Jurkat, Clone E6-1 (cell line): ENCODE measurements around the gene ZFAND2A.
"Not testable (repeated sequence)": the region's sequence is repeated elsewhere in the genome, so short reads cannot be mapped to it uniquely, and the experiment has no call there.

Source experiments
- DNase-seq: peaks from one replicate; pipeline ENCODE4 v3.0.0-alpha.2; 2011; ENCODE audit warnings: low read depth, low spot score
- H3K4me3 ChIP-seq: 2 replicates; pipeline ENCODE4 v1.5.1; 2011; ENCODE audit warnings: mild to moderate bottlenecking, low read length, control low read depth, moderate library complexity

The ZFAND2A gene

DNA sequence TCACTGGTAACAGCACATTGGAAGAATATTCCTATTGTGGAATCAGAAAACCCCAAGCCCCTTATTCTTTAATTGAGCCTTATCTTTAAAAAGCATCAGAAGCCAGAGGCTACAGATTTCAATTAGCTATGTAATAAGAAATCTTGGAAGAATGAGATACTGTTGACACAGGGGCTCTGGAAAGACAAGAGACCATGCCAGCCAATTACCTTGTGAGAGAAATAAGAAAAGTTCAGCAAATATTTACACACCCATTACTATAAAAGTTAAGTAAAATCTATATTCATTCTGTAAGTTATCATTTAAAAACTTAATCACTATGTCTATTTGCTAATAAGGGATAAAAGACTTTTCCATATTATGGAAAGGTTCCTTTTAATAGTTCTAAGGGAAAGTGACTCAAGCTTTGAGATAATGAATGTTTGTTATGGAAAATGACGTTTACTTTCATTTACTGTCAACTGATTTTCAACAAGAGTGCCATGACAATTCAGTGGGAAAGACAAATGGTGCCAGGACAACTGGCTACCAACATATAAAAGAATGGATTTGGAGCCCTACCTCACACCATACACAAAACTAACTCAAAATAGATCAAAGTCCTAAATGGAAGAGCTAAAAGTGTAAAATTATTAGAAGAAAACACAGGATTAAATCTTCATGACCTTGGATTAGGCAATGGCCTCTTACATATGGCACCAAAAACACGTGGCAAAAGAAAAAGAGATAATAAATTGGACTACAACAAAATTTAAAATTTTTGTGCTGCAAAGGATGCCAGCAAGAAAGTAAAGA, 28.3 kb downstream of the ZFAND2A start:
- no peak for DNase-seq
- H3K4me3 ChIP-seq: no peak overlapping the region

DNA sequence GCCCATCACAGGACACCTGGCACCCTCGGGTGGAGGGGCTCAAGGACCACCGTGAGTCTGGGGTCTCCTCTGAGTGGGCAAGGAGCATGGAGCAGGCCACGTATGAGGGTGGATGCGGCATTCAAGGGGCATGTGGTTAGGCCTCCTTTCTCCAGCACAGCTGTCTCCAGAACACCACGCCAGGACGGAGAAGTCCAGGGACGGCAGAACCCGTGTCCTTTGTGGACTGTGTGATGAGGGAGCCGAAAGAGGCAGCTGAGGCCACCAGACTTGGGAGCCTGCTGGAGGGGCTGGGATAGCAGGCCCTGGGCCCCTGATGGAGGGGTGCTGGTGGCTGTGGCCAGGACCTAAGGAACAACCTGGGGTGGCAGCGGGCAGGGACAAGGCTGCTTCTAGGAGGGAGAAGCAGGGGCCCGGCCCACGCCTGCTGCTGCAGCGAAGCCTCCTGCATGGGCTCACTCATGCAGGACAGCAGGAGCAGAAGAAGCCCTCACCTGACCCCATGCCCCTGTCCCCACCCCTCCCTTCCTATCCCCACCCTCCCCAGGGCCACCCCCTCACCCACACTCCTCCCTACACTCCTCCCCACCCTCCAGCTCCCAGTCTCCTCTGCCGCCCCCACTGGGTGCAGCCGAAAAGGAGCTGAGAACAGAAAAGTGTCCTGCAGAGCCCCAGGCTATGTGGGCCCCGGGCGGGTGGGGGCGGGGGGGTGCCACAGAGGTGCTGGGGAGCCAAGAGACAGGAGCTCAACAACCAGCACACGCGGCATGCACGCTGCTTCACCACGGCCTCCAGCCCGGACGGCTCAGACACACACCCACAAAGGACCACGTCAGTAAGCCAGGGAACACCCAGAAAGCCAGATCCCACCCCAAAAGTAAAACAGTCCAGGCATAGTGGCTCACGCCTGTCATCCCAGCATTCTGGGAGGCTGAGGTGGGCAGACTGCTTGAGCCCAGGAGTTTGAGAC, 29.7 kb downstream of the ZFAND2A start:
- DNase-seq: no peak
- no peak overlapping the region for H3K4me3 ChIP-seq

DNA sequence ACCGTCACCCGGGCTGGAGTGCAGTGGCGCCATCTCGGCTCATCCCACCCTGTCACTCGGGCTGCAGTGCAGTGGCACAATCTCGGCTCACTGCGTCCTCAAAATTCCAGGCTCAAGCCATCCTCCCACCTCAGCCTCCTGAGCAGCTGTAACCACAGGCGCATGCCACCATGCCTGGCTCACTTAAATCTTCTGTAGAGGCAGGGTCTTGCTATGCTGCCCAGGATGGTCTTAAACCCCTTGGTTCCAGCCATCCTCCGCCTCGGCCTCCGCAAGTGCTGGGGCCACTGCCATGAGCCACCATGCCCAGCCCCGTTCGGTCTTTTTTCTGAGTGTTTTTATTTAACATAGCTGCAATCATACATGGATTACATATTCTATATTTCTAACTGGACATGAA, 30.6 kb downstream of the ZFAND2A start:
- H3K4me3 ChIP-seq: no peak overlapping the region
- DNase-seq: no peak

DNA sequence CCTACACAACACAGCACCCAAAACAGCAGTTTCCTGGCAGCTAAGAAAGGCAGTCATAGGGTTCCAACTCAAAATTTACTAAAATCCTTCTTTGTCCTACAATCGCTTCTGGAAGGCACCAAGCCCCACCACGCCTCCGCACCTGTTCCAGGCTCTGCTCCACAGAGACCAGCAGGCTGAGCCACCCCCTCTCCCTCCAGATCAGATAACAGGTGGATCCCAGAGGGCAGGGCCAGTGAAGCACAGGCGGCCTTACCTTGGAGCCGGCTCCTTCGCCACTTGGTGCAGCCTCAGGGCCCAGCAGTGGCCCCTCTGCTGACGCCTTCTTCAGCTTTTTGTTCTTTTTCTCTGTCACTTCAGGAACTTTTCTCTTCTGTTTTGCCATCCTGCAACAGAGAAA, 33.0 kb downstream of the ZFAND2A start:
- no peak for DNase-seq
- H3K4me3 ChIP-seq: no peak overlapping the region

DNA sequence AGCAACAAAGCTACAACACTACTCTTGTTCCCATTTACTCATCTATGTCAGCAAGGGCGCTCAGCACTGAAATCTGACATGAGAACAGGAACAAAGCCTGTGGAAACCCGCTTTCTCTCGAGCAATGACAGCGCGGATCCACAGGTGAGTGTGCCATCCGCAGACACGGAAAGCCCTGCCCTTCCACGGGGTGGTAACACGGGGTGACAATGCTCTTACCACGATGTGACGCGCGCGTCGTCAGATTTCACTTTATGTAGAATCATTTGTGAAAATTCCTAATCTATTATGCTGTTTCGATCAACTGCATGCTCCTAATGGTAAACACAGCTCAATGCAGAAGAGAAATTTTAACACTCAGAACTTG, 34.4 kb downstream of the ZFAND2A start:
- no peak for DNase-seq

DNA sequence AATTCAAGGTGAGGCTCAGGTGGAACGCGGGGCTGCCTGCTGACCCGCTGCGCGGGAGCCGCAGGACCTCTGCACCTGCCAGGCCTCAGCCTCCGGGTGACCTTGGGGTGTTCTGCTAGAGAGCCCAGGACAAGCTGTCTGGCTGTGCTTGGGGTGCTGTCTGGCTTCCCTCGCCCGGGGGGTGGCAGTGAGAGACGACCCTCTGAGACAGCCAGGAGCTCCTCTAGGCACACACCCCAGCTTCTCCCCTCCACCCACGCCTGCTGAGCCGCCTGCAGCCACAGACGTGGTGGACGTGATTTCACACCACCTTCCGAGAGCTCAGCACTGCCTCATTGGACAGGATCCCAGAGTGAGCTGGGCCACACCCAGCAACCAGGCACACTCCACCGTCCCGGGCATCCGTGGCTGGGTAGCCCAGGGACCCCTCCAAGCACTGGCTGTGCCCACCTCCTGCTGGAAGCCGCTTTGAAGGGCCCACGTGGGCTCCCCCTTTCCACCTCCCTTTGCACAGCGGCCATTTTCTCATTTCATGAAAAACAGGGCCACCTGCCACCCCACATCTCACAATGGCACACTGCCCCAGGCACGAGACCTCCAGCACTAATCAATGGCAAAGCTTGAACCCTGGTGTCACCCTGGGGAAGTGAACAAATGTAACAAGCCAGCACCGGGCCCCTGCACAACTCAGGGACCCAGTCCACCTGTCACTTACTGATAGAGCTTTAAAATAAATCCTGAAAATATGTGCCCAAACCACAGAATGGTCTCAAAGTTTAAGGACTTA, 35.0 kb downstream of the ZFAND2A start:
- no peak for DNase-seq
- H3K4me3 ChIP-seq: no peak overlapping the region

More for the DNA sequence above, 34.4 kb downstream of the ZFAND2A start:
- no peak overlapping the region for H3K4me3 ChIP-seq

DNA sequence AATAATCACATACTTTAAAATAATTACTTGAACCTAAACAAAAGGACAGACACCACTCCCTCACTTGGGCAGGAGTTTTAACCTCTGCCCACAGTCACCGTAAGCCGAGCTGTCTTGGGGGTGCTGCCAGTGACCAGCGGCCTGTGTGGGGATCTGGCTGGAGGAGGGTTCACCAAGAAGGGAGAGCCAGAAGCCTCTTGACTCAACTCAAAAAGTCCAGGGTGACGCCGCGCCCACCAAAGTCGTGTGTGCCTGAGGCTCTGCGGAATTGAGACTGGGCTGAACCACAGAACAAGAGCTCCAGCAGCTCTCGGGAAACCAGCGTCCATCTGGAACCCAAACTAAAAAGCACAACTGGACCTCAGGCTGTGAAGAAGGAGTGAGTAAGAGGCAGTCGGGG, 35.8 kb downstream of the ZFAND2A start:
- no peak overlapping the region for H3K4me3 ChIP-seq
- no peak for DNase-seq

DNA sequence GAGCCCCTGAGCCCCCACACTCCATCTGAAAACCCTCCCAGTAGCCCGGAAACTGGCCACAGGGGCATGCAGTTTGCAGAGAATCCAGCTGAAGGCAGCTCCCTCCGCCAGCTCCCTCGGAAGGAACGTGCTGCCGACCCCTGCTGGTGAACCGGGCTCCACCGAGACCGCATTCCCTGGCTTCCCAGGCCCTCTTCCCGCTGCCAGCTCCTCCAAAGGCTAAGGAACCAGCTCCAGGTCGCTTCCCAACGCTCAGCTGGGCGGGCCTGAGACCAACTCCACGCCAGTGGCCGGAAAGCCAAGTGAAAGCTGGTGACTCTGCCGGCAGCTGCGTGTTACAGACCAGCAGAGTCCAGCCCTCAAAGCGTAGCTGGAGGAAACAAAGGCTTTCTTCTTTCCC, 36.3 kb downstream of the ZFAND2A start:
- no peak for DNase-seq
- H3K4me3 ChIP-seq: no peak overlapping the region

DNA sequence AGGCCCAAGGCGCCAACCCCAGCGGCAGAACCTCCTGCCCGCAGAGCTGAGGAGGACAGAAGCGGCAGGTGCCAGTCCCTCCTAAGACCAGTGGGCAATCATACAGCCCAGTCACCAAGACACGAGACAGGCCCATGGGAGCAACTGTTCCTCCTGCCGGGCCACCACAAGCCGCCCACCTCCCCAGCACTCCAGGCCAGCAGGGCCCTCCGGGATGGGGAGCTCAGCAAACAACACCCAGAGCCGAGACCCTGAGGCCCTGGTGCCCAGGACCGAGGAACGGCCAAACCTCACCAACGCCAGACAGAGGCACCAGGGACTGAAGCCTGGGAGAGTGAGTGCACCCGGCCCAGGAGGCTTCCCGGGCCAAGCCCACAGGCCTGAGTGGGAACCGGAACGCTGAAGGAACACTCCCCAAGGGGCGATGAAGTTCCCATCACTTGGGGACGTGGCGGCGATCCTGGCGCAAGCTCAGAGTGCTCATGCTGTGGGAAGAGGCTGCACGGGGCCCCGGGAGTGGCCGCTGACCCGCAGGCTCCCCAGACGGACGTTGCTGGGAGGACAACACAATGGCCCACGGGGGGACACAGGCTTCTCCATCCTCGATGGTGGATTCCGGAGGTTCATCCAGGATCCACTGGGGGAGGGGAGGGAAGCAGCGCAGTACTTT, 37.0 kb downstream of the ZFAND2A start:
- H3K4me3 ChIP-seq: no peak overlapping the region
- no peak for DNase-seq

DNA sequence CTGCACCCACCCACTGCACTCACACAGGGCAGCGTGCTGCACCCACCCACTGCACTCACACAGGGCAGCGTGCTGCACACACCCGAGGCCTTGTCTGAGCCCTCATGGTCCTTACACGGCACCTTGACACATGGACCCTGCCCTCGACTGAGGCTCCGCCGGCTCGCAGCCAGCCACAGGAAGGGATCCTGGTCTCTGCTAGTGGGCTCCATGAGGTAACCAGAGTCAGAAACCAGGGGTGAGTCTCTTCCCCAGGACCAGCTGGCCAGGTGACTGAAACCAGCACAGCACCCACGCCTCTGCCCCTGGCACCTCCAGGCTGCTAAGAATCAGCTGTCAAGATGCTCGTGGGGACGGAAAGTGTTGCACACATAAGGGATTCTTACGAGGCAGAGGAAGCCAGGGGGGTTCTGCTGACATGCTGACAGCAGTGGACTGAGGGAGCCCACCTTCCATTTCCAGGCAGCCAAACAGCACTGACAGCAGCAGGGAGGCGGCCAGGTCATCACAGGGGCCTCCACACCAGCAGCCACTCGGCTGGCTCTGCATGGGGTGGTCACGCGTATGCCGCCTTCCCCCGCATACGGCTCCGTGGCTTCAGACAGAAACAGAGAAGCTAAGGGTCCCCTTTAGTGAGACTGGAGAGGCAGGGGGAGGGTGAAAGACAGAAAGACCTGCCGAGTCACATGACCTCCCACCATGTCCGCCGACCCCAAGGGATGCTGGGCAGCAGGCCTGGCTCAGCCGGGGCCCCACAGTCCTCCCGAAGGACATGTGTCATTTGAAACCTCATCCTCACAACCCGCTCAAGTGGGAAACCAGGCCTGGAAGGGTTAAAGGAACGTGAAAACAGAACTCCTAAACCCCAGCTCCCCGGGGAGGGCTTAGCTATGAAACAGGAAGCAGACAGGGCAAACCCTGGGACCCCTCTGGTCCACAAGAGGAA, 37.8 kb downstream of the ZFAND2A start:
- H3K4me3 ChIP-seq: no peak overlapping the region

DNA sequence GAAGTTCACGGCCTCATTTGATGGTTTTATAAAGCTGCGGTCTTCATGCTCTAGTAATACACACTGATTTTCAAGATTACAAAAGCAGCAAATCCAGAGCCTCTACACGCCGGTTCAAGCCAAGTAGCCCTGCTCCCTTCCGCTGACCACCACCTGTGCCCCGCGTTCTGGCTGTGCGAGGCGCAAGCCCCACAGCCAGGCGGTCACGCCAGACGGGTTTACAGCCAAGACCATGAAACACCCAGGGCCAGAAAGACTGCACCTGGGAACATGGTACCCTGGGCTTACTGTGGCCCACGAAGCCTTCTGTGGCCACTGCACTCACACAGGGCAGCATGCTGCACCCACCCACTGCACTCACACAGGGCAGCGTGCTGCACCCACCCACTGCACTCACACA, 38.5 kb downstream of the ZFAND2A start:
- no peak for DNase-seq
- H3K4me3 ChIP-seq: no peak overlapping the region

More for the DNA sequence above, 37.8 kb downstream of the ZFAND2A start:
- no peak for DNase-seq

DNA sequence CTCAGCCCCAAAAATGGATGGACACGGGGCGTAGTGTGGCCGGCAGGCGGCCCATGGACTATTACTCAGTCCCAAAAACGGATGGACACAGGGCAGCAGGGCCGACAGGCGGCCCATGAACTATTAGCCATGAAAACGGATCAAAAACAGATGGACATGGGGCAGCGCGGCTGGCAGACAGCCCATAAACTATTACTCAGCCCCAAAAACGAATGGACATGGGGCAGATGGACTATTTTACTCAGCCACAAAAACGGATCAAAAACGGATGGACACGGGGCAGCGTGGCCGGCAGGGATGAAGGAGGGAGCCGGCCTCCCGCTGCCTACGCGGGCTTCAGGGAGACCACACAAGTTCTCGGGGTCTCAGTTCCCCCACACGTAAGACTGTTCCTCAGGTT, 39.2 kb downstream of the ZFAND2A start:
- no peak overlapping the region for H3K4me3 ChIP-seq
- DNase-seq: no peak

DNA sequence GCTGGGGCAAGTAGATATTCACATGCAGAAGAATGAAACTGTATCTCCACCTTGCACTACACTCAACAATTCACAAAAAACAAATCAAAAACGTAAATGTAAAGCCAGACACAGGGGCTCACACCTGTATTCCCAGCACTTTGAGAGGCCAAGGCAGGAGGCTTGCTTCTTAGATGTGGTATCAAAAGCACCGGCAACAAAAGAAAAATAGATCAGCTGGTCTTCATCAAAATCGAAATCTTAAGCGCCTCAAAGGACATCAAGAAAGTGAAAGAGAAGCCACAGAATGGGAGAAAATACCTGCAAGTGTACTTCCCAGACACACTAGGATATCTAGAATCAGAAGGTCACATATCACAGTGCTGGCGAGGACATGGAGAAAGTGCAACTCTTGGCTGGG, 40.8 kb downstream of the ZFAND2A start:
- no peak overlapping the region for H3K4me3 ChIP-seq
- DNase-seq: peak; percentile 50

DNA sequence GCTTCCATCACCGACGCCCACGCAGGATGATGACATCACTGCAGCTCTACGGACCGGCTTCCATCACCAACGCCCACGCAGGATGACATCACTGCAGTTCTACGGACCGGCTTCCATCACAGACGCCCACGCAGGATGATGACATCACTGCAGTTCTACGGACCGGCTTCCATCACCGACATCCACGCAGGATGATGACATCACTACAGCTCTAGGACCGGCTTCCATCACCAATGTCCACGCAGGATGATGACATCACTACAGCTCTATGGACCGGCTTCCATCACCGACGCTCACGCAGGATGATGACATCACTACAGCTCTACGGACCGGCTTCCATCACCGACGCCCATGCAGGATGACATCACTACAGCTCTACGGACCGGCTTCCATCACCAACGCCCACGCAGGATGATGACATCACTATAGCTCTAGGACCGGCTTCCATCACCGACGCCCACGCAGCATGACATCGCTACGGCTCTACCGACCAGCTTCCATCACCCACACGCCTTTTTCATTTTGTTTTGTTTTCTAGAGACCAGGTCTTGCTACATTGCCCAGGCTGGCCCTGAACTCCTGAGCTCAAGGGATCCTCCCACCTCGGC, 42.6 kb downstream of the ZFAND2A start:
- DNase-seq: no peak
- no peak overlapping the region for H3K4me3 ChIP-seq

DNA sequence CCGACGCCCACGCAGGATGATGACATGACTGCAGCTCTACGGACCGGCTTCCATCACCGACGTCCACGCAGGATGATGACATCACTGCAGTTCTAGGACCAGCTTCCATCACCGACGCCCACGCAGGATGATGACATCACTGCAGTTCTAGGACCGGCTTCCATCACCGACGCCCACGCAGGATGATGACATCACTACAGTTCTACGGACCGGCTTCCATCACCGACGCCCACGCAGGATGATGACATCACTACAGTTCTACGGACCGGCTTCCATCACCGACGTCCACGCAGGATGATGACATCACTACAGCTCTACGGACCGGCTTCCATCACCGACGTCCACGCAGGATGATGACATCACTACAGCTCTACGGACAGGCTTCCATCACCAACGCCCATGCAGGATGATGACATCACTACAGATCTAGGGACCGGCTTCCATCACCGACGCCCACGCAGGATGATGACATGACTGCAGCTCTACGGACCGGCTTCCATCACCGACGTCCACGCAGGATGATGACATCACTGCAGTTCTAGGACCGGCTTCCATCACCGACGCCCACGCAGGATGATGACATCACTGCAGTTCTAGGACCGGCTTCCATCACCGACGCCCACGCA, 43.5 kb downstream of the ZFAND2A start:
- not testable (repeated sequence) for H3K4me3 ChIP-seq, DNase-seq

DNA sequence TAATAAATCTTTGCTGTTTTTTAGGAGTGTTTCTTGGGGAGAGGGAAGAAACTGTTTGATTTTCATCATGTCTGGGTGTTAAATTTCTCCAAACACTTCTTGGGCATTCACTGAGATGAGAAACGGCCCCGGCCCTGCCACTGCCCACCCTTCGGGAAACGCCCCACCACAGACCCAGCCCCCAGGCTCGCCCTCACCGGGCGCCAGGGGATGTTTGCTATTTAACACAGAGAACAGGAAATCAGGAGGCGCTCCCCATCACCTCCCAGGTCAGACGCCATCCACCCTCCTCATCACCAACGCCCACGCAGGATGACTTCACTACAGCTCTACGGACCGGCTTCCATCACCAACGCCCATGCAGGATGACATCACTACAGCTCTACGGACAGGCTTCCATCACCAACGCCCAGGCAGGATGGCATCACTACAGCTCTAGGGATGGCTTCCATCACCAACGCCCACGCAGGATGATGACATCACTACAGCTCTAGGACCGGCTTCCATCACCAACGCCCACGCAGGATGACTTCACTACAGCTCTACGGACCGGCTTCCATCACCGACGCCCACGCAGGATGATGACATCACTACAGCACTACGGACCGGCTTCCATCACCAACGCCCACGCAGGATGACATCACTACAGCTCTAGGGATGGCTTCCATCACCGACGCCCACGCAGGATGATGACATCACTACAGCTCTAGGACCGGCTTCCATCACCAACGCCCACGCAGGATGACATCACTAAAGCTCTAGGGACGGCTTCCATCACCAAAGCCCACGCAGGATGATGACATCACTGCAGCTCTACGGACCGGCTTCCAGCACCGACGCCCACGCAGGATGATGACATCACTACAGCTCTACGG, 44.6 kb downstream of the ZFAND2A start:
- H3K4me3 ChIP-seq, DNase-seq: not testable (repeated sequence)
